ENCODE data around the gene FKBP9. TPM values are rescaled to one million over a fixed set of nuclear protein-coding genes. Genes with fewer than 3 reads are reported as not detected.
A peak's percentile ranks its signal among the peaks of the same experiment; 100 is the strongest.

The FKBP9 gene
- total RNA-seq, 2 experiments from 2014 or later, result 0.37 to 1.0 TPM

DNA sequence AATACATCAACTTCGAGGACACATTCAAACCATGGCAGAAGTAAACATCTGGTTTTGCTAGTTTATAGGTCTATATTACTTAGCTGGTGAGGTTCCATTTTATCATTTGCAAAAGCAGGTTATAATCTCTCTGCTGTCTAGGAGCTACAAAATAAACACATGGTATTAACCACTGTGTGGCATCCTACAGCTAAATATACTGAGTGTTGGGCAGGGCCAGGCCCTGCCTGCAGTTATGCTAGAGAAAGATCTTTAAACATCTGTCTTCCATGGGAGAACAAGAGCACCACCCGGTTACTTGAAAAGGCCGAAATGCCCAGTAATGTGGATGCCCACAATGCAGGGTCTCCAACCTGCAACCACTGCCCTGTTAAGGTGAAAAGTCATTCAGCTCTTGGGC, 20.6 kb upstream of the FKBP9 start:
- H3K27ac Mint-ChIP-seq, result no peak overlapping the region
- DNase-seq (no peak), ATAC-seq (no peak)
- H3K36me3 Mint-ChIP-seq (ENCODE audit: low read depth), result no peaks in the 10 kb centered on the region
- H3K9me3 Mint-ChIP-seq (ENCODE audit: low read depth), result no peaks in the 10 kb centered on the region
- no peaks in the 10 kb centered on the region for H3K27me3 Mint-ChIP-seq
- ChIA-PET CTCF (interaction anchor here (1.3 kb wide), 1 partner anchor 32 kb away, joined by 3 read pairs; no protein-coding TSS in a partner anchor), POLR2A (no interaction called here)
- intact Hi-C loops (cut with DNase I, micrococcal nuclease), result no loop called here
- H3K4me3 Mint-ChIP-seq, result no peak overlapping the region
- peaks cover 4% of the 10 kb centered on the region for H3K4me1 Mint-ChIP-seq

DNA sequence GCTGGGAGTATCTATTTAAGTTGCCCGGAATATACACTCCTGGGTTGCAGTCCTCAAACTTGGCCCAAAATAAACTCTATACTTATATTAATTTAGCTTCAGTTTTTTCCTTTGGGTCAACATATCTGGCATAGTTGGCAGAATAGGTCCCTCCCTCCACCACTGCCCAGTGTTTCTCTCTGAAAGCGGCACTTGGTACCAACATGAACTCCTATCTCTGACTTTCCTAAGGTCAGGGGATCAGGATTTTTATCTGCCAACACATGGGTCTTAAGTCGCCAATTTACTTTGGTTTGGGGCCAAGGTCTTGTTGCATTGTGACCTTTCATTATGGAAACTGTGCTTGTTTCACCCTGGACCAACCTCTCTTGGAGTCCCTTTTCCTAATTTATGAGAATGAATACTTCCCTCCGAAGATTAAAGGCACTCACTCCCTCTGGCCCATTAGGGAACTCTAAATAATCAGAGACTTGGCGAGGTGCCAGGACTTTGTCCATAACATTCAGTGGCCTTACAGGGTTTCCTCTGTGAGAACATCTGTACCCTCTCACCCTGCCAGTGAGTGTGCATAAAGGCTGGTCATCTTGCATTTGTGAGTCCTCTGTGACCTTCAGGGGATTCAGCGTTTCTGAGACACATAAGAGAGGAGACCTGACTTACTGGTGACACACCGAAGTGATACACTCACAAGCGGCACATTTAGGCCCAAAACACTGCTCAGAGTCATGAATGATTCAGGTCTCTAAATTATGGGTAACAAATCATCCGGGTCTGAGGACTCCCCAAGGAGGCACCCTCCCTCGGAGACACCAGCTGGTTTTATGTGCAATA, 19.7 kb upstream of the FKBP9 start:
- H3K27me3 Mint-ChIP-seq, result peaks cover 4% of the 10 kb centered on the region
- intact Hi-C loops (cut with DNase I, micrococcal nuclease), result no loop called here
- no peak overlapping the region for H3K27ac Mint-ChIP-seq
- no peaks in the 10 kb centered on the region for H3K9me3 Mint-ChIP-seq (ENCODE audit: low read depth)
- ChIA-PET POLR2A (no interaction called here), CTCF (interaction anchor here (0.8 to 1.8 kb wide), 4 partner anchors 18 to 91 kb away, joined by 3 to 5 read pairs (median 4); no protein-coding TSS in a partner anchor)
- DNase-seq (no peak), ATAC-seq (no peak)
- peaks cover 10% of the 10 kb centered on the region for H3K4me1 Mint-ChIP-seq
- H3K4me3 Mint-ChIP-seq, result no peak overlapping the region
- H3K36me3 Mint-ChIP-seq (ENCODE audit: low read depth), result peaks cover 2% of the 10 kb centered on the region

DNA sequence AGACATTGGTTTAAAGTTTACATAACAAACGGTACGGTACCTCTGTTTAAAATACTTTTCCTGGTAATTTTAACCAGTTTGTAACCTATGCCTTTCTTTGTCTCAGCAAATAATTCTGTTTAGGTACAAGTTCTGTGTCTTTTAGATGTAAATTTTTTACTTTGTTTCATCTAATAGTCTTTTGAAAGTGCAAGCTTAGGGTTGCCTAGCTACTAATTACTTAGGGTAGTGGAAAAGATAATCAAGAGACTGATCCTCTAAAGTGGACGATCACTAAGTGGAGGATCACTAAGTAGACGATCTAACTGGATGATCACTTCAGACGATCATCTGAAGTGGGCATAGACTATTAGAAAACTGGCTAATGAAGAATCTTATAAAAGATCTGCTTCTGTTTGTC, 16.1 kb upstream of the FKBP9 start:
- Mint-ChIP-seq H3K4me1 (peaks cover 10% of the 10 kb centered on the region), H3K27ac (no peak overlapping the region), H3K27me3 (peaks cover 8% of the 10 kb centered on the region), H3K4me3 (peak overlapping the region; percentile 87), H3K9me3 (ENCODE audit: low read depth) (no peaks in the 10 kb centered on the region), H3K36me3 (ENCODE audit: low read depth) (peaks cover 2% of the 10 kb centered on the region)
- intact Hi-C loops (cut with DNase I, micrococcal nuclease), result loop anchor here (5.0 kb wide), 2 partner anchors 111 to 249 kb away; no protein-coding TSS in a partner anchor
- POLR2A ChIA-PET, result no interaction called here
- no peak for ATAC-seq
- CTCF ChIA-PET, result interaction anchor here (0.7 to 3.2 kb wide), 6 partner anchors 12 to 182 kb away, joined by 3 to 43 read pairs (median 8); partner anchors contain the start of genes KBTBD2 and RP9
- no peak for DNase-seq

DNA sequence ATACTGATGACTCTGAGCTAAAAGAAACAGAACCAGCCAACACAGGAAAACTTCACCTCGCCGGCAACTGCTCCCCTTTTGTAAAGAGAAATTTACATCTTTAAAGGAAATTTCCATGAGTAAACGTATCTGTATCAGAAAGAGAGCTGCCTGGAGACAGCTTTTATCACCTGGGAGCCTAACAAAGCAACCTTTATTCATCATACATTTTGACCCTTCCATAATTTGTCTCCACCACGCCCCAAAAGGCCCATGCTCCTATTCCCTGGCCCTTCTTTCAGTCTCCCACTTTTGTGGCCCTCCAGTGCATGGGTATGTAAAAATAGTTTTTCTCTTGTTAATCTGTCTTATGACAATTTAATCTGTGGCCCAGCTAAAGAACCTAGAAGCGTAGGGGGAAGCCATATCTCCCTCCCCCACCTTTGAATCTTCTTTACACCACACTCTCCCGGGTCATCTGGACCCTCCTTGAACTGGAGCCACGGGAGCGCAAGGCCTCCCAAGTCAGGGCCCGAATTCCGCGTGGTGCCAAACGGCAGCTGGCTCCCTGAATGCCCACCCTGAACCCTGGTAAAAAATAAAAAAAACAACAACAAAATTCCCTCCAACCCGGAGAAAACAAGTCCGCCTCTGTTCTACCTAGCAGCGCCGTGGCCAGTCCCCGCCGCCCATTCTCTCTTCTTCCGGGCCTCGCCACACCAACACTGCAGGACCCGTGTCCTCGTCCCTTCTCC, 15.4 kb upstream of the FKBP9 start:
- intact Hi-C loops (cut with DNase I, micrococcal nuclease), result loop anchor here (1.0 to 5.0 kb wide), 7 partner anchors 37 to 250 kb away; partner anchors contain the start of genes NT5C3A (in 1 of the 2) and RP9 (in 1 of the 2)
- ATAC-seq (no peak), DNase-seq (no peak)
- CTCF ChIA-PET, result interaction anchor here (1.3 to 3.2 kb wide), 4 partner anchors 13 to 167 kb away, joined by 7 to 43 read pairs (median 11); partner anchors contain the start of genes KBTBD2 and RP9
- peak overlapping the region; percentile 77 for H3K27ac Mint-ChIP-seq
- H3K4me3 Mint-ChIP-seq, result peak overlapping the region; percentile 87
- H3K9me3 Mint-ChIP-seq (ENCODE audit: low read depth), result no peaks in the 10 kb centered on the region
- H3K4me1 Mint-ChIP-seq, result peaks cover 10% of the 10 kb centered on the region
- H3K27me3 Mint-ChIP-seq, result peaks cover 9% of the 10 kb centered on the region
- H3K36me3 Mint-ChIP-seq (ENCODE audit: low read depth), result peaks cover 2% of the 10 kb centered on the region
- POLR2A ChIA-PET, result no interaction called here

DNA sequence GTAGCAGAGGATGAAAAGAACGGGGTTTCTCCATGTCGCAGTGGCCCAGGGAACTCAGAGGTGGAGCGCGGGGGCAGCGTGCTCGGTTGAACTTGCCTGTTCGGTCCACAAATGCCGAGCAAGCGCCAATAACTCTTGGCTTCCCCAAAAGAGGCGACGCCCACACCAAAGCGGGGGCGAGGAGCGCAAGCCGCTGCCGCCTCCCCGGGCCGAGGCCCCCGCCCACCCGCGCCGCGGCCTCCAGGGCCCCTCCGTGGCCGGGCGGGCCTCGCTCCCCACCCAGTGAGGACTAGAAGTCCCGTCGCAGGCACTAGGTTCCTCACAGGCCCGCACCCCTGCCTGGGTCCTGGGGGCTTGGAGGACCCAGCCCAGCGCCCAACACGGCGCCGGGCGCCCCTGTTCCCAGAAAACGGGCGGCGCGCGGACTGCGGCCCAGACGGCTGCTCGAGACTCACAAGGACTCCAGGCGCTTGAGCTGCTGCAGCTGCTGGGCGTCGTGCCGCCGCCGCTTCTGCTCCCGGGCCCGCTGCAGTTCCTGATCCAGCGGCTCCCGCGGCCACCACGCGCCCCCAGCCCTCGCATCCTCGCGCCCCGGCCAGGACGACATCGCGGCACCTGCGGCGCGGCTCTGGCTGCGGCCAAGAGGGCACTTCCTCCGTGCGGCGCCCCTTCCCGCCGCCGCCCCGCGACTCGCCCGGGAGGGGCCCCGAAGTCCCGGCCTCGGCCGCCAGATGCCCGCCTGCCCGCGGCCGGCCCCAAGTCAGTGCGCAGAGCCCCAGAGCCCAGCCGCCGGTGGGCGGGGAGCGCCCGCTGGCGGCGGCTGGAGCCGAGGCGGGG, 14.6 kb upstream of the FKBP9 start:
- H3K9me3 Mint-ChIP-seq (ENCODE audit: low read depth), result peaks cover under 1% of the 10 kb centered on the region
- H3K27ac Mint-ChIP-seq, result peak overlapping the region; percentile 77
- peaks cover 2% of the 10 kb centered on the region for H3K36me3 Mint-ChIP-seq (ENCODE audit: low read depth)
- ChIA-PET CTCF (interaction anchor here (0.6 to 3.2 kb wide), 7 partner anchors 50 to 175 kb away, joined by 3 to 43 read pairs (median 5); partner anchors contain the start of genes KBTBD2 and RP9), POLR2A (interaction anchor here (0.6 kb wide), 1 partner anchor 438 kb away, joined by 6 read pairs; no protein-coding TSS in a partner anchor)
- peak overlapping the region; percentile 87 for H3K4me3 Mint-ChIP-seq
- peak; percentile 85 for DNase-seq
- intact Hi-C loops (cut with DNase I, micrococcal nuclease), result loop anchor here (1.0 to 5.0 kb wide), 13 partner anchors 38 to 452 kb away; partner anchors contain the start of genes BBS9 (in 1 of the 2), KBTBD2 (in 1 of the 2), LSM5 (in 1 of the 2) and NT5C3A (in 1 of the 2)
- H3K27me3 Mint-ChIP-seq, result peaks cover 9% of the 10 kb centered on the region
- ATAC-seq, result peak; percentile 93
- H3K4me1 Mint-ChIP-seq, result peaks cover 10% of the 10 kb centered on the region

DNA sequence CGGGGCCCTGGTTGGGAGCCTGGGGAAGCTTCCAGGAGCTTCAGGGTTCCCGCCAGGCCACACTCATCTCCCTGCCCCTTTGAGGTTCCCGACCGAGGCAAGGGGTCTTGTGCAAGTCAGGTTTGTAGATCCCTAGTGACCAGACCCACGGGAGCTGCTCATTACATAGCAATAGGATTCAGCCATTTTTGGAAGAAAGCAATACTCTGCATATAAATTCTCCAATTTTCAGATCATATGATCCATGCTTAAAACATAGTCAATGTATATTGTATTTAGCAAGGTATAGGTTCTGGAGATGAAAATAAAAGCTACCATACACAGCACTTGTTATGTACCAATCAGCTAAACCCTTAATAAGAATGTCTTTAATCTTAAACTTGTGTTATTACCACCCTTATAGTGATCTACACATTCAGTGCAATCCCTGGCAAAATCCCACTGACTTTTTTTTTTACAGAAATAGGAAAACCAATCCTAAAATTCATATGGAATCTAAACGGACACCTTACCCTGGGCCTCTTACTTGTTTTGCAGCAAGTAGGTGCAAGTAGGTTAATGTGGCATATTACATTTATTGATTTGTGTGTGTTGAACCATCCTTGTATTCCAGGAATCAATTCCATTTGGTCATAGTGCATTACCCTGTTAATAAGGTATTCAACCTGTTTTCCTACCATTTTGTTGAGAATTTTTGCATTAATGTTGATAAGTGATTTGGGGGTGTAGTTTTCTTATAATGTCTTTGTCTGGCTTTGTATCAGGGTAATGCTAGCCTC, 13.8 kb upstream of the FKBP9 start:
- ChIA-PET POLR2A (interaction anchor here (0.7 kb wide), 1 partner anchor 426 kb away, joined by 7 read pairs; no protein-coding TSS in a partner anchor), CTCF (interaction anchor here (0.6 to 3.2 kb wide), 7 partner anchors 51 to 176 kb away, joined by 3 to 43 read pairs (median 3); partner anchors contain the start of gene KBTBD2)
- DNase-seq, result no peak
- Mint-ChIP-seq H3K27me3 (peaks cover 9% of the 10 kb centered on the region), H3K36me3 (ENCODE audit: low read depth) (peaks cover 2% of the 10 kb centered on the region), H3K27ac (no peak overlapping the region), H3K4me1 (peaks cover 10% of the 10 kb centered on the region), H3K4me3 (peak overlapping the region; percentile 87), H3K9me3 (ENCODE audit: low read depth) (peaks cover 9% of the 10 kb centered on the region)
- no peak for ATAC-seq
- intact Hi-C loops (cut with DNase I, micrococcal nuclease), result loop anchor here (1.0 to 5.0 kb wide), 11 partner anchors 39 to 453 kb away; partner anchors contain the start of genes BBS9 (in 1 of the 2), KBTBD2 (in 1 of the 2), LSM5 (in 1 of the 2) and NT5C3A (in 1 of the 2)

DNA sequence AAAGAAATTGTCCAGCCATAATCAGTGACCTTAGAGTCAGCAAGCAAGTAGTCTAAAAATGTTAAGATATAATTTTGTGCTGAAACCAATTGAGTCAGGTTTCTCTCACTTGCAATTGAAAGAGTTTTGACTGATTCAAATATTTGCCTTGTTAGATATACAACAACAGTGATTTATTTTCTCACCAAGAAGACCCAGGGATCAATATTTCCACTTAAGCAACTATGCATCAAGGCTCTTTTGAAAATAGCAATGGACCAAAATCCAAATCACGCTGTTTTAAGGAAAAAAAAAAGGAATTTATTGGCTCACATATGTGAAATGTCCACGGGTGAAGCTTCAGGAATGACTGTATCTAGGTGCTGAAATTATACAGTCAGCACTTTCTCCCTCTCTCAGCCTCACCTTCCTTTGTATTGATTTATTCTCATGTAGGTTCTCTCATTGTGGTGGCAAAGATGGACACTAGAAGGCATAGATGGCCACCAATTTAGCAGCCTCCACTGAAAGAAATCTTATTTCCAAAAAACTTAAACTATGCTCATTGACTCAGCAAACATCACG, 9.7 kb upstream of the FKBP9 start:
- no peaks in the 10 kb centered on the region for H3K4me1 Mint-ChIP-seq
- intact Hi-C loops (cut with DNase I, micrococcal nuclease), result no loop called here
- H3K36me3 Mint-ChIP-seq (ENCODE audit: low read depth), result no peaks in the 10 kb centered on the region
- H3K4me3 Mint-ChIP-seq, result no peak overlapping the region
- ATAC-seq, result no peak
- H3K27ac Mint-ChIP-seq, result no peak overlapping the region
- no peak for DNase-seq
- peaks cover 13% of the 10 kb centered on the region for H3K9me3 Mint-ChIP-seq (ENCODE audit: low read depth)
- POLR2A ChIA-PET, result interaction anchor here (0.6 kb wide), 1 partner anchor 13 kb away, joined by 3 read pairs; no protein-coding TSS in a partner anchor
- H3K27me3 Mint-ChIP-seq, result peaks cover 6% of the 10 kb centered on the region
- CTCF ChIA-PET, result interaction anchor here (1.8 kb wide), 1 partner anchor 101 kb away, joined by 8 read pairs; no protein-coding TSS in a partner anchor

DNA sequence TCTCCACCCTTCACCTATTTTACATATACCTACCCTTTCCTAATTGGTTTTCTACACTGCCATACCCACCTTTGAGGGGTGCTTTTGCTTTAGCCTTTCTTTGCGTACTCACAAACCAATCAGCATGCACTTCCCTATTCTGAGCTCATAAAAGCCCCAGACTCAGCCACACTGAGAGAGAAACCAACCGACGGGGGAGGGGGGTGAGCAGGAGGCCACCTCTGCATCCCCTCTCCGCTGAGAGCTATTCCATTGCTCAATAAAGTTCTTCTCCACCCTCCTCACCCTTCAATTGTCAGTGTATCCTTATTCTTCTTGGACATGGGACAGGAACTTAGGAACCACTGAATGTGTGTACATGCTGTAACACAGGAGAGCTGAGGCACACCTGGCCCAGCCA, 9.0 kb upstream of the FKBP9 start:
- Mint-ChIP-seq H3K36me3 (ENCODE audit: low read depth) (no peaks in the 10 kb centered on the region), H3K27ac (no peak overlapping the region), H3K9me3 (ENCODE audit: low read depth) (peaks cover 13% of the 10 kb centered on the region), H3K4me3 (no peak overlapping the region), H3K4me1 (no peaks in the 10 kb centered on the region), H3K27me3 (peaks cover 6% of the 10 kb centered on the region)
- CTCF ChIA-PET, result interaction anchor here (1.8 kb wide), 1 partner anchor 102 kb away, joined by 8 read pairs; no protein-coding TSS in a partner anchor
- POLR2A ChIA-PET, result interaction anchor here (0.6 kb wide), 1 partner anchor 14 kb away, joined by 3 read pairs; no protein-coding TSS in a partner anchor
- intact Hi-C loops (cut with DNase I, micrococcal nuclease), result no loop called here
- ATAC-seq (no peak), DNase-seq (no peak)

DNA sequence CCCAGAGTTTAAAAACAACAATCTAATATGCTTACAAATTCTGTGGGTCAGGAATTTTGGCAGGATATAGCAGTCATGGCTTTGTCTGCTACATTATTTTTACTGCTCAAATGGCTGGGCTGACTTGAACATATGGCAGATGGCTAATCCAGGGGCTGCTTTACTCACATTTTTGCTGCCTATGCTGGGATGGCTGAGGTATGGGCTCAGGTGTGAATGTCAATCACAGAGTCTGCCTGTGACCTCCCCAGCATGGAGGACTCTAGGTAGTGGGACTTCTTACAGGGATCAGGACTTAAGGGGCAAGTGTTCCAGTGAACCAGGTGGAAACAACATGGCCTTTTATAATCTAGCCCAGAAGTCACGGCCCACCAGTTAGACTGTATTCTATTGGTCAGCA, 4.4 kb upstream of the FKBP9 start:
- DNase-seq, result no peak
- Mint-ChIP-seq H3K27ac (no peak overlapping the region), H3K27me3 (peaks cover 6% of the 10 kb centered on the region)

More for the DNA sequence above, 4.4 kb upstream of the FKBP9 start:
- H3K4me1 Mint-ChIP-seq, result peaks cover 2% of the 10 kb centered on the region
- no peak for ATAC-seq
- ChIA-PET POLR2A (no interaction called here), CTCF (no interaction called here)
- intact Hi-C loops (cut with DNase I, micrococcal nuclease), result no loop called here
- no peak overlapping the region for H3K4me3 Mint-ChIP-seq
- H3K9me3 Mint-ChIP-seq (ENCODE audit: low read depth), result peaks cover 10% of the 10 kb centered on the region
- H3K36me3 Mint-ChIP-seq (ENCODE audit: low read depth), result no peaks in the 10 kb centered on the region
